H9 (cell line): ENCODE measurements around the gene BCLAF3. TPM values are rescaled to one million over a fixed set of nuclear protein-coding genes. Genes with fewer than 3 reads are reported as not detected.

Experiments
- DNase-seq: peaks from one replicate; pipeline ENCODE4 v3.0.0-alpha.2; 2017
- H2AFZ ChIP-seq: one replicate; pipeline ENCODE4 v1.6.1; 2013; ENCODE audit warnings: mild to moderate bottlenecking, low read length, control low read depth, moderate library complexity
- H2AK5ac ChIP-seq: 2 replicates; pipeline ENCODE4 v1.6.1; 2013; ENCODE audit warnings: low read length, control low read depth, mixed read lengths; ENCODE audit not compliant: insufficient read length
- H2BK120ac ChIP-seq: one replicate; pipeline ENCODE4 v1.6.1; 2013; ENCODE audit warnings: low read depth, mild to moderate bottlenecking, low read length, control low read depth, inconsistent platforms; ENCODE audit not compliant: poor library complexity, severe bottlenecking
- H2BK12ac ChIP-seq: 2 replicates; pipeline ENCODE4 v1.6.1; 2013; ENCODE audit warnings: low read length, control low read depth, mixed read lengths, low read depth; ENCODE audit not compliant: insufficient read length
- H2BK15ac ChIP-seq: 2 replicates; pipeline ENCODE4 v1.6.1; 2013; ENCODE audit warnings: low read depth, low read length, control low read depth
- H2BK20ac ChIP-seq: one replicate; pipeline ENCODE4 v1.6.1; 2013; ENCODE audit warnings: low read depth, mild to moderate bottlenecking, low read length, control low read depth, inconsistent platforms; ENCODE audit not compliant: poor library complexity, severe bottlenecking
- H2BK5ac ChIP-seq: 2 replicates; pipeline ENCODE4 v1.6.1; 2013; ENCODE audit warnings: low read length, control low read depth, mixed read lengths; ENCODE audit not compliant: insufficient read length
- H3K14ac ChIP-seq: 2 replicates; pipeline ENCODE4 v1.6.1; 2013; ENCODE audit warnings: low read length, control low read depth; ENCODE audit not compliant: insufficient read depth
- H3K18ac ChIP-seq: 2 replicates; pipeline ENCODE4 v1.6.1; 2013; ENCODE audit warnings: low read depth, mild to moderate bottlenecking, mixed read lengths, low read length, control low read depth; ENCODE audit not compliant: insufficient read length
- H3K23ac ChIP-seq: 2 replicates; pipeline ENCODE4 v1.6.1; 2013; ENCODE audit warnings: low read length, control low read depth, mixed read lengths, low read depth; ENCODE audit not compliant: insufficient read length
- H3K23me2 ChIP-seq: 2 replicates; pipeline ENCODE4 v1.6.1; 2013; ENCODE audit warnings: low read depth, mild to moderate bottlenecking, mixed read lengths, low read length, control low read depth; ENCODE audit not compliant: insufficient read length, poor library complexity, severe bottlenecking
- H3K27ac ChIP-seq: 2 replicates; pipeline ENCODE4 v1.5.1; 2013; ENCODE audit warnings: low read length, control low read depth, mixed read lengths, low read depth; ENCODE audit not compliant: insufficient read length
- H3K27me3 ChIP-seq: 2 replicates; pipeline ENCODE4 v1.6.1; 2013; ENCODE audit warnings: low read length, control low read depth, inconsistent platforms; ENCODE audit not compliant: insufficient read depth
- H3K4ac ChIP-seq: 2 replicates; pipeline ENCODE4 v1.6.1; 2013; ENCODE audit warnings: low read depth, mild to moderate bottlenecking, control low read depth, inconsistent platforms, low read length, moderate library complexity
- H3K4me1 ChIP-seq: 2 replicates; pipeline ENCODE4 v1.6.1; 2013; ENCODE audit warnings: low read length, control low read depth, inconsistent platforms; ENCODE audit not compliant: insufficient read depth
- H3K4me2 ChIP-seq: 2 replicates; pipeline ENCODE4 v1.6.1; 2013; ENCODE audit warnings: low read length, control low read depth, mixed read lengths; ENCODE audit not compliant: insufficient read length, insufficient read depth
- H3K56ac ChIP-seq: 2 replicates; pipeline ENCODE4 v1.6.1; 2013; ENCODE audit warnings: low read depth, mild to moderate bottlenecking, mixed read lengths, low read length, control low read depth; ENCODE audit not compliant: insufficient read length
- H3K79me1 ChIP-seq: 2 replicates; pipeline ENCODE4 v1.6.1; 2013; ENCODE audit warnings: low read depth, mild to moderate bottlenecking, moderate library complexity, low read length, control low read depth, inconsistent platforms; ENCODE audit not compliant: insufficient read depth, poor library complexity, severe bottlenecking
- H3K79me2 ChIP-seq: 2 replicates; pipeline ENCODE4 v1.6.1; 2013; ENCODE audit warnings: low read length, control low read depth, inconsistent platforms; ENCODE audit not compliant: insufficient read depth
- H3K9ac ChIP-seq: 2 replicates; pipeline ENCODE4 v1.6.1; 2013; ENCODE audit warnings: low read length, control low read depth, mixed read lengths; ENCODE audit not compliant: insufficient read length; ENCODE audit errors: extremely low read depth
- H3K9me3 ChIP-seq: one replicate; pipeline ENCODE4 v1.6.1; 2013; ENCODE audit warnings: low read depth, low read length, inconsistent platforms; ENCODE audit not compliant: control insufficient read depth
- H3T11ph ChIP-seq: one replicate; pipeline ENCODE4 v1.6.1; 2013; ENCODE audit warnings: mild to moderate bottlenecking, low read length, control low read depth, inconsistent platforms
- H4K20me1 ChIP-seq: one replicate; pipeline ENCODE4 v1.6.1; 2013; ENCODE audit not compliant: control insufficient read depth, insufficient read length, insufficient read depth
- H4K5ac ChIP-seq: 2 replicates; pipeline ENCODE4 v1.6.1; 2013; ENCODE audit warnings: low read depth, mild to moderate bottlenecking, mixed read lengths, low read length, control low read depth; ENCODE audit not compliant: insufficient read length
- H4K8ac ChIP-seq: replicated peaks from 2 replicates; pipeline ENCODE4 v1.6.1; 2013; ENCODE audit warnings: low read length, control low read depth, mixed read lengths, low read depth; ENCODE audit not compliant: insufficient read length
- H4K91ac ChIP-seq: 2 replicates; pipeline ENCODE4 v1.6.1; 2013; ENCODE audit warnings: low read depth, mild to moderate bottlenecking, moderate library complexity, mixed read lengths, low read length, control low read depth; ENCODE audit not compliant: insufficient read length
- H3K27ac Mint-ChIP-seq, 3 experiments: 2 replicates in 2 of 3; 3 replicates in 1 of 3; pipeline ENCODE4 v1.8.0; 2020 to 2021; ENCODE audit warnings: mixed read lengths in 3 of 3, mild to moderate bottlenecking in 1 of 3, moderate library complexity in 1 of 3
- H3K27me3 Mint-ChIP-seq: 2 replicates; pipeline ENCODE4 v1.8.0; 2021; ENCODE audit warnings: low read depth, mild to moderate bottlenecking, moderate library complexity, mixed read lengths
- H3K36me3 Mint-ChIP-seq, 3 experiments: 2 replicates in 2 of 3; 3 replicates in 1 of 3; pipeline ENCODE4 v1.8.0; 2020 to 2021; ENCODE audit warnings: low read depth in 3 of 3, mixed read lengths in 3 of 3; ENCODE audit not compliant: insufficient read depth in 1 of 3
- H3K4me1 Mint-ChIP-seq, 2 experiments: 2 replicates each; pipeline ENCODE4 v1.8.0; 2020; ENCODE audit warnings: mixed read lengths in 2 of 2
- H3K4me3 Mint-ChIP-seq, 2 experiments: 2 replicates in 1 of 2; 3 replicates in 1 of 2; pipeline ENCODE4 v1.8.0; 2020 to 2021; ENCODE audit warnings: mild to moderate bottlenecking in 2 of 2, mixed read lengths in 2 of 2, moderate library complexity in 1 of 2
- H3K9me3 Mint-ChIP-seq, 2 experiments: 2 replicates in 1 of 2; 3 replicates in 1 of 2; pipeline ENCODE4 v1.8.0; 2020; ENCODE audit warnings: mild to moderate bottlenecking in 2 of 2, mixed read lengths in 2 of 2, moderate library complexity in 1 of 2
- CTCF ChIP-seq: fragments of 200-600 bp; sonication (generic); conservative IDR thresholded peaks from 3 replicates; pipeline ENCODE4 v1.8.0; 2021; ENCODE audit warnings: antibody characterized with exemption, mild to moderate bottlenecking
- WGBS: extraction: QIAGEN DNeasy Blood & Tissue Kit; methylation state at CpG from one replicate; pipeline ENCODE4 v1.1.7; 2013; ENCODE audit warnings: missing lambda C conversion rate, low lambda C conversion rate, mixed read lengths; ENCODE audit not compliant: insufficient read length; ENCODE audit errors: extremely low coverage; 5-methylcytosine and 5-hydroxymethylcytosine counted together
- total RNA-seq: library from RNA; stranded (reverse); gene quantifications from 2 replicates; pipeline ENCODE4 v1.2.1, GENCODE V29; 2021

Gene BCLAF3
- total RNA-seq, 1 experiment from 2014 or later, result 7.9 TPM

DNA sequence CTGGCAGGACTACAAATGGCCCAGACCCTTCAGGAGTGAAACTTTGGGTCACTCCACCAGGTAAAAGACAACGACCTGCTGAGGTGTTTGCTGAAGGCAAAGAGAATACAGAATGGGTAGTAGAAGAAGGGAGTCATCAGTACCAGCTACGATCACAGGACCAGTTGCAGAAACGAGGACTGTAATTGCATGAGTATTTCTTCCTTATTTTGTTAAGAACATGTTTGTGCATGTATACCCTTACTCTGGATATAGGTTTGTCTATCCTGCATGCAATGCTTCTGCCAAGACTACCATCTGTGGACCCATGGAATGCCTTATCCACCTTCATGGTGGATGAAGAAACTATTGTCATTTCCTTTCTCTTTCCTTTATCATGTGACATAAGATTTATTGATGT lies 48.1 kb upstream of the BCLAF3 start:
- peaks cover 67 to 71% of the 10 kb centered on the region in 2 experiments for H3K9me3 Mint-ChIP-seq
- Histone ChIP-seq H3K23ac (no peak overlapping the region), H3K4me2 (no peak overlapping the region), H3K56ac (no peak overlapping the region), H3K79me1 (no peaks in the 10 kb centered on the region), H2BK20ac (no peak overlapping the region), H3K9me3 (peaks cover 3% of the 10 kb centered on the region), H3K14ac (no peak overlapping the region), H3K27me3 (no peaks in the 10 kb centered on the region), H3K9ac (no peak overlapping the region), H2BK120ac (no peak overlapping the region), H3K79me2 (no peaks in the 10 kb centered on the region), H3K23me2 (no peaks in the 10 kb centered on the region), H2AK5ac (no peak overlapping the region), H4K91ac (no peak overlapping the region), H2BK12ac (no peak overlapping the region), H2AFZ (no peak overlapping the region), H2BK15ac (no peak overlapping the region), H3T11ph (no peak overlapping the region), H3K4ac (no peak overlapping the region), H4K5ac (no peak overlapping the region), H3K4me1 (no peaks in the 10 kb centered on the region), H4K8ac (no peak overlapping the region), H3K27ac (no peak overlapping the region), H4K20me1 (no peaks in the 10 kb centered on the region), H3K18ac (no peak overlapping the region), H2BK5ac (no peak overlapping the region)
- no peaks in the 10 kb centered on the region for H3K27me3 Mint-ChIP-seq
- no peaks in the 10 kb centered on the region for H3K4me1 Mint-ChIP-seq
- DNase-seq, result no peak
- no peak for TF ChIP-seq CTCF
- no peak overlapping the region for H3K4me3 Mint-ChIP-seq
- no CpG with 5 or more reads among the region's 3 CpGs for WGBS
- no peak overlapping the region for H3K27ac Mint-ChIP-seq
- H3K36me3 Mint-ChIP-seq, result peaks cover 0 to 6% (median 0%) of the 10 kb centered on the region in 3 experiments; a peak in 3 of 7 replicates
